GM19025 (cell line): ENCODE data around the gene KNOP1.
"Not testable (repeated sequence)": the region's sequence is repeated elsewhere in the genome, so short reads cannot be mapped to it uniquely, and the experiment has no call there.

Experiments
- ATAC-seq: cut with Tn5 transposase; IDR thresholded peaks from one replicate; pipeline ENCODE4 v1.9.1; 2021; ENCODE audit warnings: mild to moderate bottlenecking, low read depth, moderate library complexity; ENCODE audit not compliant: unreplicated experiment

Gene KNOP1

GRCh38 chr16:19688396-19689024 lies 29.5 kb downstream of the KNOP1 start:
- no peak for ATAC-seq

GRCh38 chr16:19687279-19687678 lies 30.7 kb downstream of the KNOP1 start:
- no peak for ATAC-seq

GRCh38 chr16:19685176-19685575 lies 32.9 kb downstream of the KNOP1 start:
- ATAC-seq: no peak

GRCh38 chr16:19683453-19684236 lies 34.4 kb downstream of the KNOP1 start:
- no peak for ATAC-seq

- no peak for ATAC-seq
Observed at GRCh38 chr16:19681637-19682036, 36.4 kb downstream of the KNOP1 start.

- ATAC-seq: no peak
Observed at GRCh38 chr16:19680881-19681340, 37.1 kb downstream of the KNOP1 start.

GRCh38 chr16:19679281-19679680 lies 38.7 kb downstream of the KNOP1 start:
- not testable (repeated sequence) for ATAC-seq

- ATAC-seq: no peak
Observed at GRCh38 chr16:19678804-19679203, 39.2 kb downstream of the KNOP1 start.

GRCh38 chr16:19677402-19677801 lies 40.6 kb downstream of the KNOP1 start:
- ATAC-seq: no peak

- no peak for ATAC-seq
Observed at GRCh38 chr16:19674485-19674884, 43.5 kb downstream of the KNOP1 start.

- no peak for ATAC-seq
Observed at GRCh38 chr16:19672378-19672777, 45.6 kb downstream of the KNOP1 start.

GRCh38 chr16:19666477-19666876 lies 51.5 kb downstream of the KNOP1 start:
- ATAC-seq: no peak

GRCh38 chr16:19665313-19665712 lies 52.7 kb downstream of the KNOP1 start:
- not testable (repeated sequence) for ATAC-seq

GRCh38 chr16:19664166-19664565 lies 53.9 kb downstream of the KNOP1 start:
- no peak for ATAC-seq

GRCh38 chr16:19662351-19662750 lies 55.7 kb downstream of the KNOP1 start:
- no peak for ATAC-seq

GRCh38 chr16:19660432-19660831 lies 57.6 kb downstream of the KNOP1 start:
- no peak for ATAC-seq

- no peak for ATAC-seq
Observed at GRCh38 chr16:19659554-19659953, 58.5 kb downstream of the KNOP1 start.

GRCh38 chr16:19657831-19658230 lies 60.2 kb downstream of the KNOP1 start:
- no peak for ATAC-seq

- ATAC-seq: no peak
Observed at GRCh38 chr16:19655242-19655777, 62.7 kb downstream of the KNOP1 start.

GRCh38 chr16:19654147-19654546 lies 63.9 kb downstream of the KNOP1 start:
- ATAC-seq: no peak
